GM19328 (cell line): Measurements from ENCODE around the gene LIPA.
"Not testable (repeated sequence)": the region's sequence is repeated elsewhere in the genome, so short reads cannot be mapped to it uniquely, and the experiment has no call there.

Experiments used
- ATAC-seq: cut with Tn5 transposase; IDR thresholded peaks from one replicate; pipeline ENCODE4 v1.9.1; 2021; ENCODE audit warnings: mild to moderate bottlenecking, moderate library complexity; ENCODE audit not compliant: unreplicated experiment

LIPA gene

GRCh38 chr10:89251409-89252224 lies at the start of gene LIPA:
Gene LIPA (minus strand): TSS chr10:89251775. CDS start chr10:89247648, 4,127 bp downstream.
- peak; percentile 98 for ATAC-seq

- peak; percentile 16 for ATAC-seq
Measured at GRCh38 chr10:89301232-89301631, 49.7 kb upstream of the LIPA start.

GRCh38 chr10:89299031-89299430 lies 47.5 kb upstream of the LIPA start:
- no peak for ATAC-seq

GRCh38 chr10:89297791-89298190 lies 46.2 kb upstream of the LIPA start:
- ATAC-seq, result no peak

- no peak for ATAC-seq
Measured at GRCh38 chr10:89297356-89297755, 45.8 kb upstream of the LIPA start.

- ATAC-seq, result peak; percentile 51
Measured at GRCh38 chr10:89296220-89296648, 44.7 kb upstream of the LIPA start.

GRCh38 chr10:89295597-89295996 lies 44.0 kb upstream of the LIPA start:
- no peak for ATAC-seq

GRCh38 chr10:89294721-89295239 lies 43.2 kb upstream of the LIPA start:
- ATAC-seq, result no peak

- ATAC-seq, result not testable (repeated sequence)
Measured at GRCh38 chr10:89285303-89285702, 33.7 kb upstream of the LIPA start.

- not testable (repeated sequence) for ATAC-seq
Measured at GRCh38 chr10:89284711-89285110, 33.1 kb upstream of the LIPA start.

- ATAC-seq, result no peak
Measured at GRCh38 chr10:89283936-89284475, 32.4 kb upstream of the LIPA start.

GRCh38 chr10:89283025-89283935 lies 31.7 kb upstream of the LIPA start:
- ATAC-seq, result no peak

GRCh38 chr10:89281606-89282395 lies 30.2 kb upstream of the LIPA start:
- ATAC-seq, result no peak

GRCh38 chr10:89280508-89280907 lies 28.9 kb upstream of the LIPA start:
- ATAC-seq, result no peak

- no peak for ATAC-seq
Measured at GRCh38 chr10:89279421-89279869, 27.9 kb upstream of the LIPA start.

- no peak for ATAC-seq
Measured at GRCh38 chr10:89278900-89279392, 27.4 kb upstream of the LIPA start.

- no peak for ATAC-seq
Measured at GRCh38 chr10:89278034-89278535, 26.5 kb upstream of the LIPA start.

- no peak for ATAC-seq
Measured at GRCh38 chr10:89275383-89275782, 23.8 kb upstream of the LIPA start.

- no peak for ATAC-seq
Measured at GRCh38 chr10:89274928-89275327, 23.4 kb upstream of the LIPA start.

GRCh38 chr10:89273680-89274079 lies 22.1 kb upstream of the LIPA start:
- no peak for ATAC-seq
